ENCODE data around the gene CCBE1. TPM values are rescaled to one million over a fixed set of nuclear protein-coding genes. Genes with fewer than 3 reads are reported as not detected.

The CCBE1 gene
- total RNA-seq, 1 donor from 2014 or later = 1.6 TPM

- Histone ChIP-seq H3K4me3 (ENCODE audit: low read depth, low read length) (no peak overlapping the region), H3K27me3 (ENCODE audit: control insufficient read depth, insufficient read depth, low read length) (no peaks in the 10 kb centered on the region), H3K36me3 (ENCODE audit: control insufficient read depth, insufficient read depth, low read length) (no peaks in the 10 kb centered on the region)
- DNase-seq (ENCODE audit: low read depth) = no peak
- no peak for TF ChIP-seq CTCF (IDR thresholded peaks at IDR 0.05; ENCODE audit: insufficient read depth, low read length, severe bottlenecking)
- FAIRE-seq = no peak
These were observed 237.2 kb downstream of the CCBE1 start for GRCh38 chr18:59460072-59460420.

GRCh38 chr18:59459369-59460071, 237.7 kb downstream of the CCBE1 start:
- H3K36me3 ChIP-seq (ENCODE audit: control insufficient read depth, insufficient read depth, low read length) = no peaks in the 10 kb centered on the region
- DNase-seq (ENCODE audit: low read depth) = peak; percentile 50
- TF ChIP-seq CTCF (IDR thresholded peaks at IDR 0.05; ENCODE audit: insufficient read depth, low read length, severe bottlenecking) = peak; percentile 44
- no peaks in the 10 kb centered on the region for H3K27me3 ChIP-seq (ENCODE audit: control insufficient read depth, insufficient read depth, low read length)
- no peak overlapping the region for H3K4me3 ChIP-seq (ENCODE audit: low read depth, low read length)
- no peak for FAIRE-seq

GRCh38 chr18:59458575-59458974, 238.6 kb downstream of the CCBE1 start:
- H3K27me3 ChIP-seq (ENCODE audit: control insufficient read depth, insufficient read depth, low read length) = no peaks in the 10 kb centered on the region
- FAIRE-seq (no peak), DNase-seq (ENCODE audit: low read depth) (no peak)
- no peak for TF ChIP-seq CTCF (IDR thresholded peaks at IDR 0.05; ENCODE audit: insufficient read depth, low read length, severe bottlenecking)
- no peak overlapping the region for H3K4me3 ChIP-seq (ENCODE audit: low read depth, low read length)
- H3K36me3 ChIP-seq (ENCODE audit: control insufficient read depth, insufficient read depth, low read length) = no peaks in the 10 kb centered on the region

GRCh38 chr18:59456657-59457056, 240.6 kb downstream of the CCBE1 start:
- TF ChIP-seq CTCF (IDR thresholded peaks at IDR 0.05; ENCODE audit: insufficient read depth, low read length, severe bottlenecking) = no peak
- Histone ChIP-seq H3K4me3 (ENCODE audit: low read depth, low read length) (no peak overlapping the region), H3K27me3 (ENCODE audit: control insufficient read depth, insufficient read depth, low read length) (no peaks in the 10 kb centered on the region), H3K36me3 (ENCODE audit: control insufficient read depth, insufficient read depth, low read length) (no peaks in the 10 kb centered on the region)
- DNase-seq (ENCODE audit: low read depth) = no peak
- no peak for FAIRE-seq

GRCh38 chr18:59455728-59456276, 241.4 kb downstream of the CCBE1 start:
- Histone ChIP-seq H3K36me3 (ENCODE audit: control insufficient read depth, insufficient read depth, low read length) (no peaks in the 10 kb centered on the region), H3K4me3 (ENCODE audit: low read depth, low read length) (no peak overlapping the region), H3K27me3 (ENCODE audit: control insufficient read depth, insufficient read depth, low read length) (no peaks in the 10 kb centered on the region)
- FAIRE-seq (no peak), DNase-seq (ENCODE audit: low read depth) (no peak)
- TF ChIP-seq CTCF (IDR thresholded peaks at IDR 0.05; ENCODE audit: insufficient read depth, low read length, severe bottlenecking) = no peak

All from bronchial epithelial cell (primary cell).